Endothelial cell (in vitro differentiated cells): ENCODE data around the gene MYH9. TPM values are rescaled to one million over a fixed set of nuclear protein-coding genes. Genes with fewer than 3 reads are reported as not detected.

Source experiments
- DNase-seq: peaks from one replicate; pipeline ENCODE4 v3.0.0; 2021; ENCODE audit warnings: low spot score
- H3K27ac Mint-ChIP-seq: one replicate; pipeline ENCODE4 v1.8.0; 2021; ENCODE audit warnings: mixed read lengths, inconsistent platforms; ENCODE audit not compliant: unreplicated experiment
- H3K27me3 Mint-ChIP-seq: one replicate; pipeline ENCODE4 v1.8.0; 2021; ENCODE audit warnings: mild to moderate bottlenecking, moderate library complexity, mixed read lengths, inconsistent platforms; ENCODE audit not compliant: unreplicated experiment
- H3K36me3 Mint-ChIP-seq: one replicate; pipeline ENCODE4 v1.8.0; 2021; ENCODE audit warnings: mild to moderate bottlenecking, low read depth, mixed read lengths, inconsistent platforms; ENCODE audit not compliant: unreplicated experiment
- H3K4me1 Mint-ChIP-seq: one replicate; pipeline ENCODE4 v1.8.0; 2021; ENCODE audit warnings: mild to moderate bottlenecking, mixed read lengths, inconsistent platforms; ENCODE audit not compliant: unreplicated experiment
- H3K4me3 Mint-ChIP-seq: one replicate; pipeline ENCODE4 v1.8.0; 2021; ENCODE audit warnings: mild to moderate bottlenecking, mixed read lengths, inconsistent platforms; ENCODE audit not compliant: unreplicated experiment
- H3K9me3 Mint-ChIP-seq: one replicate; pipeline ENCODE4 v1.8.0; 2021; ENCODE audit warnings: mixed read lengths, inconsistent platforms; ENCODE audit not compliant: unreplicated experiment
- total RNA-seq: library from RNA; stranded (reverse); fragmentation: NEBNext Ultra II Directional; extraction: Animal tissue kit (Norgen Biotek cat#: 25700); gene quantifications from one replicate; pipeline ENCODE4 v1.2.1, GENCODE V29; 2021; ENCODE audit not compliant: unreplicated experiment
- TF ChIP-seq, protein P1 (sequence below): fragments of 200-600 bp; sonication (generic); IDR thresholded peaks from one replicate; pipeline ENCODE4 v1.5.0; 2021; ENCODE audit warnings: antibody characterized with exemption; ENCODE audit not compliant: unreplicated experiment

The MYH9 gene
- total RNA-seq, 1 donor from 2014 or later = 931 TPM

DNA sequence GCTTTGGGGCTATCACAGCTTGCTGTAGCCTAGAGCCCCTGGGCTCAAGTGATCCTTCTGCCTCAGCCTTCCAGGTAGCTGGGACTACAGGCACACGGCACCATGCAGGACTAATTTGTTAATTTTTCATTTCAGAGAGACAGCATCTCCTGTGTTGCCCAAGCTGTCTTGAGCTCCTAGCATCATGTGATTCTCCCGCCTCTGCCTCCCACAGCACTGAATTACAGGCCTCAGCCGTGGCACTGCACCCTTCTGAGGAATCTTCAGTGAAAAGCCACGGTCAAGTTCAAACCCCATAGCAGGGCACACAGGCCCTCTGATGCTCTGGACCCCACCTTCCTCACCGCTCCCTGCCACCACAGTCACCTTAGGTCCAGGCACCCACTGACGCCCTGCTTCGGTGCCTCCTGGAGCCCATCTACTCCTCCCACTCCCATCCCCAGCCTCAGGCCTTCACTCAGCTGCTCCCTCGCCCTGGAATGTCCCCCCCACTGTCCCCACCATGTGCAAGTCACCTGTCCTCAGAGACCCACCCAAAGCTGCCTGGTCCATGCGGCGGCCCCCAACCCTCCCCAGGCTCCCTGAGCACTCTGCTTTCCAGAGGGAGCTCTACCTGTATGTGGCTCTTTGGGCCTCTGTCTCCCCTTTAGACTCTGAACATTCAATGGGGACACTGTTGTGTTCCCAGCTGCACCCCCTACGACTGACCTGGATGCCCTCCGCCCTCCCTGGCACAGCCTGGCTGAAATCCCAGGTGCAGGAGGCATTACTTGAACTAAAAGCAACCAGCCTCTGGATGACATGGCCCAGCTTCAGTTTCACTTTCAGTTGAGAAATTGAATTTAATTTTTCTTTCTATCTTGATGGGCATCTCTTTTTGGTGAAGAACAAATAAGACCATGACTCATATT lies 150.1 kb downstream of the MYH9 start:
- TF ChIP-seq, protein P1, sequence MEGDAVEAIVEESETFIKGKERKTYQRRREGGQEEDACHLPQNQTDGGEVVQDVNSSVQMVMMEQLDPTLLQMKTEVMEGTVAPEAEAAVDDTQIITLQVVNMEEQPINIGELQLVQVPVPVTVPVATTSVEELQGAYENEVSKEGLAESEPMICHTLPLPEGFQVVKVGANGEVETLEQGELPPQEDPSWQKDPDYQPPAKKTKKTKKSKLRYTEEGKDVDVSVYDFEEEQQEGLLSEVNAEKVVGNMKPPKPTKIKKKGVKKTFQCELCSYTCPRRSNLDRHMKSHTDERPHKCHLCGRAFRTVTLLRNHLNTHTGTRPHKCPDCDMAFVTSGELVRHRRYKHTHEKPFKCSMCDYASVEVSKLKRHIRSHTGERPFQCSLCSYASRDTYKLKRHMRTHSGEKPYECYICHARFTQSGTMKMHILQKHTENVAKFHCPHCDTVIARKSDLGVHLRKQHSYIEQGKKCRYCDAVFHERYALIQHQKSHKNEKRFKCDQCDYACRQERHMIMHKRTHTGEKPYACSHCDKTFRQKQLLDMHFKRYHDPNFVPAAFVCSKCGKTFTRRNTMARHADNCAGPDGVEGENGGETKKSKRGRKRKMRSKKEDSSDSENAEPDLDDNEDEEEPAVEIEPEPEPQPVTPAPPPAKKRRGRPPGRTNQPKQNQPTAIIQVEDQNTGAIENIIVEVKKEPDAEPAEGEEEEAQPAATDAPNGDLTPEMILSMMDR = no peak
- peaks cover 8% of the 10 kb centered on the region for H3K27me3 Mint-ChIP-seq
- peak overlapping the region; percentile 63 for H3K4me3 Mint-ChIP-seq
- H3K27ac Mint-ChIP-seq = peak overlapping the region; percentile 78
- H3K9me3 Mint-ChIP-seq = no peaks in the 10 kb centered on the region
- peaks cover 44% of the 10 kb centered on the region for H3K4me1 Mint-ChIP-seq
- DNase-seq = no peak
- H3K36me3 Mint-ChIP-seq = peaks cover 26% of the 10 kb centered on the region

GRCh38 chr22:36236388-36237319 lies 151.1 kb downstream of the MYH9 start:
- H3K4me3 Mint-ChIP-seq = peak overlapping the region; percentile 62
- no peak for DNase-seq
- H3K27me3 Mint-ChIP-seq = peaks cover 12% of the 10 kb centered on the region
- H3K9me3 Mint-ChIP-seq = no peaks in the 10 kb centered on the region
- H3K4me1 Mint-ChIP-seq = peaks cover 47% of the 10 kb centered on the region
- H3K27ac Mint-ChIP-seq = no peak overlapping the region
- TF ChIP-seq, protein P1 = no peak
- H3K36me3 Mint-ChIP-seq = peaks cover 34% of the 10 kb centered on the region

DNA sequence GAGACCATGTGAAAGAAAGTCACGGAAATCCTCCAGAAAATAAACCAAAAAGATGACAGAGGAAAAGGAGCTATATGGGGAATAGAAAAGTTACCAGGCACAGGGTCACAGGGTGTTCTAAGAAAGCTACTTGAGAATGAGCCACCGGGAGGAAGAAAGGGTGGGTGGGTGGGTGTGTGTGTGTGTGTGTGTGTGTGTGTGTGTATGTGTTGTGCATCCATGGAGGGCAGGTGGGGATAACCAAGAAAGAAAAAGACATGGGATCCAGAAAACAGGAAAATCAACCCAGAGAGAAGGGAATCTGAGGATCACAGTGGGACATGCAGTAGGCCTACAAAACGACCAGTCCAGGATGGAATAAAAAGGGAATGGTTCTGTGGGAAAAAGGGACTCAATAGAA lies 152.2 kb downstream of the MYH9 start:
- peaks cover 52% of the 10 kb centered on the region for H3K4me1 Mint-ChIP-seq
- no peaks in the 10 kb centered on the region for H3K9me3 Mint-ChIP-seq
- H3K27me3 Mint-ChIP-seq = peaks cover 12% of the 10 kb centered on the region
- H3K36me3 Mint-ChIP-seq = peaks cover 44% of the 10 kb centered on the region
- H3K4me3 Mint-ChIP-seq = peak overlapping the region; percentile 70
- no peak overlapping the region for H3K27ac Mint-ChIP-seq
- TF ChIP-seq, protein P1 = no peak
- no peak for DNase-seq

DNA sequence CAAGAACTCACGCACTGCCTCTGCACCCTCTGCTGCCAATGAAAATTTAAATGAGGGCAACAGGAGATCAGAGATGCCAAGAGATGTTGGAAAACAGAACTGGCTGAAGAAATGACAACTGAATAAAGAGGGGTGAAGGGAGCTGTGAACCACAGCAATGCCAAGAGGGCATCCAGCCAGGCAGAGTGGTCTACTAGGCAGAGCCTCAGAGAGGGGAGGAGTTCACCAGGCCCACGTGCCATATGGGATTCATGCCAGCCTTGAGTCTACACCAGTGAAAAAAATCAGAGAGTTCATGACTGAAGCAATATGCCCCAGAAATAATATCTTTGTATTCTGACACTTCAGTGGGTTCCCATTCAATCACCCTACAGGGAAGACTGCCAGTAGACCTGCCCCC lies 152.8 kb downstream of the MYH9 start:
- Mint-ChIP-seq H3K27me3 (peaks cover 13% of the 10 kb centered on the region), H3K4me1 (peaks cover 51% of the 10 kb centered on the region), H3K4me3 (no peak overlapping the region), H3K36me3 (peaks cover 47% of the 10 kb centered on the region), H3K9me3 (no peaks in the 10 kb centered on the region), H3K27ac (no peak overlapping the region)
- no peak for DNase-seq
- TF ChIP-seq, protein P1 = no peak
